ENCODE measurements around the gene SUGCT.

DNA sequence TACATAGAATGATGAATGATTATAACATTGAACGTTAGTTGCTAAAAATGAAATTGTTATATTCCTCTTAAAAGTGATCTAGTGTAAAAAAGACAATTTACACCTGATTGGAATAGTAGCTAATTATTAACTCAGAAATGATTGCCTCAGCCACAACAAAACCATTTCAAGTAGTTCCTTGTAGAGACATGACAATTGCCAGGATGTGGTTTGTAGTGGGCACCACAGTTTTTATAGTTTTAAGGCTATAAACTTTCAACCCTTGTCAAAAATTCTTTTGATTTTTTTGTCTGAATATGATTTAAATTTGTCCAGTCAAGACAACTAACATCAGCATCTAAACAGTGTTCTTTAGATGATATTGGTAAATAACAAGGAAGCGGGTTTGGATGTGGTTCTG is 145.2 kb downstream of the SUGCT start:
- TF ChIP-seq, protein P1, sequence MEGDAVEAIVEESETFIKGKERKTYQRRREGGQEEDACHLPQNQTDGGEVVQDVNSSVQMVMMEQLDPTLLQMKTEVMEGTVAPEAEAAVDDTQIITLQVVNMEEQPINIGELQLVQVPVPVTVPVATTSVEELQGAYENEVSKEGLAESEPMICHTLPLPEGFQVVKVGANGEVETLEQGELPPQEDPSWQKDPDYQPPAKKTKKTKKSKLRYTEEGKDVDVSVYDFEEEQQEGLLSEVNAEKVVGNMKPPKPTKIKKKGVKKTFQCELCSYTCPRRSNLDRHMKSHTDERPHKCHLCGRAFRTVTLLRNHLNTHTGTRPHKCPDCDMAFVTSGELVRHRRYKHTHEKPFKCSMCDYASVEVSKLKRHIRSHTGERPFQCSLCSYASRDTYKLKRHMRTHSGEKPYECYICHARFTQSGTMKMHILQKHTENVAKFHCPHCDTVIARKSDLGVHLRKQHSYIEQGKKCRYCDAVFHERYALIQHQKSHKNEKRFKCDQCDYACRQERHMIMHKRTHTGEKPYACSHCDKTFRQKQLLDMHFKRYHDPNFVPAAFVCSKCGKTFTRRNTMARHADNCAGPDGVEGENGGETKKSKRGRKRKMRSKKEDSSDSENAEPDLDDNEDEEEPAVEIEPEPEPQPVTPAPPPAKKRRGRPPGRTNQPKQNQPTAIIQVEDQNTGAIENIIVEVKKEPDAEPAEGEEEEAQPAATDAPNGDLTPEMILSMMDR (IDR thresholded peaks at IDR 0.05), result no peak
- TF ChIP-seq POLR2A (IDR thresholded peaks at IDR 0.05; ENCODE audit: low read depth), result no peak
- no peak for TF ChIP-seq POLR2AphosphoS5 (IDR thresholded peaks at IDR 0.05)
- TF ChIP-seq EP300 (IDR thresholded peaks at IDR 0.05), result no peak

All from esophagus muscularis mucosa (tissue), 4 donors.